Esophagus squamous epithelium (tissue), 4 donors: Measurements from ENCODE around the gene SNX9.

Experiments
- CTCF ChIP-seq, 6 experiments: fragments of 450-650 bp in 4 of 6; fragments of 200-600 bp in 2 of 6; sonication (generic) in 2 of 6; IDR thresholded peaks; one replicate each; pipeline ENCODE4 v1.5.1; 2016 to 2019; ENCODE audit warnings: antibody characterized with exemption in 6 of 6, mild to moderate bottlenecking in 4 of 6, moderate library complexity in 4 of 6
- POLR2A ChIP-seq, 4 donors: fragments of 450-650 bp; IDR thresholded peaks; one replicate each; pipeline ENCODE4 v1.6.1; 2017; ENCODE audit warnings: antibody characterized with exemption in 4 of 4, mild to moderate bottlenecking in 4 of 4, moderate library complexity in 3 of 4

- TF ChIP-seq CTCF (IDR thresholded peaks at IDR 0.05) = no peak
- TF ChIP-seq POLR2A (IDR thresholded peaks at IDR 0.05) = no peak
These were observed 120.4 kb downstream of the SNX9 start for GRCh38 chr6:157943249-157943963.
